ENCODE measurements around the gene THSD4. TPM values are rescaled to one million over a fixed set of nuclear protein-coding genes. Genes with fewer than 3 reads are reported as not detected.
A peak's percentile ranks its signal among the peaks of the same experiment; 100 is the strongest.

THSD4 gene
- total RNA-seq, 6 experiments from 2014 or later, result 5.2 to 21.8 (median 13.7) TPM

DNA sequence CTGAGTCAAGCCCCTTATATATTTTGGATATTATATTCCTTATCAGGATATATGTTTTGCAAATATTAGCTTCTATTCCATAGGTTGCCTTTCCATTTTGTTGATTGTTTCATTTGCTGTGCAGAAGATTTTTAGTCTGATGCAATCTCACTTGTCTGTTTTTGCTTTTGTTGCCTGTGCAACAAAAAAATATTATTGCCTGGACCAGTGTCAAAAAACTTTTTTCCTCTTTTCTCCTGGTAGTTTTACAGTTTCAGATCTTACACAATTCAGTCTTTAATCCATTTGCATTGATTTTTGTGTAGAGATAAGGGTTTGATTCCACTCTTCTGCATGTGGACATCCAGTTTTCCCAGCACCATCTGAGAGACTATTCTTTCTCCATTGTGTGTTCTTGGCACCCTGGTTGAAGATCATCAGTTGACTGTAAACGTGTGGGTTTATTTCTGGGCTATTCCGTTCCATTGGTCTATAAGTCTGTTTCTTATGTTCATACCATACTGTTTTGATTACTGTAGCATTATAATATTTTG lies 466.2 kb downstream of the THSD4 start:
- intact Hi-C loops (cut with DNase I), result no loop called here
- H3K9me3 ChIP-seq, result no peaks in the 10 kb centered on the region
- TF ChIP-seq POLR2A (IDR thresholded peaks at IDR 0.05), result no peak
- TF ChIP-seq, protein P1, sequence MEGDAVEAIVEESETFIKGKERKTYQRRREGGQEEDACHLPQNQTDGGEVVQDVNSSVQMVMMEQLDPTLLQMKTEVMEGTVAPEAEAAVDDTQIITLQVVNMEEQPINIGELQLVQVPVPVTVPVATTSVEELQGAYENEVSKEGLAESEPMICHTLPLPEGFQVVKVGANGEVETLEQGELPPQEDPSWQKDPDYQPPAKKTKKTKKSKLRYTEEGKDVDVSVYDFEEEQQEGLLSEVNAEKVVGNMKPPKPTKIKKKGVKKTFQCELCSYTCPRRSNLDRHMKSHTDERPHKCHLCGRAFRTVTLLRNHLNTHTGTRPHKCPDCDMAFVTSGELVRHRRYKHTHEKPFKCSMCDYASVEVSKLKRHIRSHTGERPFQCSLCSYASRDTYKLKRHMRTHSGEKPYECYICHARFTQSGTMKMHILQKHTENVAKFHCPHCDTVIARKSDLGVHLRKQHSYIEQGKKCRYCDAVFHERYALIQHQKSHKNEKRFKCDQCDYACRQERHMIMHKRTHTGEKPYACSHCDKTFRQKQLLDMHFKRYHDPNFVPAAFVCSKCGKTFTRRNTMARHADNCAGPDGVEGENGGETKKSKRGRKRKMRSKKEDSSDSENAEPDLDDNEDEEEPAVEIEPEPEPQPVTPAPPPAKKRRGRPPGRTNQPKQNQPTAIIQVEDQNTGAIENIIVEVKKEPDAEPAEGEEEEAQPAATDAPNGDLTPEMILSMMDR (IDR thresholded peaks at IDR 0.05), result no peak
- DNase-seq (no peak), ATAC-seq (peak in 3 of 4 donors; percentile 39 to 64 (median 50))
- no peak overlapping the region for H3K27ac ChIP-seq
- no peak overlapping the region for H3K4me3 ChIP-seq
- 26% methylated on average over 2 of the region's 2 CpGs for WGBS (ENCODE audit: insufficient coverage, low coverage, low lambda C conversion rate, missing lambda C conversion rate)
- no peaks in the 10 kb centered on the region for H3K4me1 ChIP-seq
- no peaks in the 10 kb centered on the region for H3K27me3 ChIP-seq
- H3K36me3 ChIP-seq, result no peaks in the 10 kb centered on the region

GRCh38 chr15:71585159-71585558 lies 469.9 kb downstream of the THSD4 start:
- TF ChIP-seq, protein P1 (IDR thresholded peaks at IDR 0.05), result no peak
- no peak for TF ChIP-seq POLR2A (IDR thresholded peaks at IDR 0.05)
- Histone ChIP-seq H3K4me1 (no peaks in the 10 kb centered on the region), H3K36me3 (no peaks in the 10 kb centered on the region), H3K4me3 (no peak overlapping the region), H3K9me3 (no peaks in the 10 kb centered on the region), H3K27ac (no peak overlapping the region), H3K27me3 (no peaks in the 10 kb centered on the region)
- DNase-seq, result no peak
- intact Hi-C loops (cut with DNase I), result no loop called here
- no peak for ATAC-seq
- WGBS (ENCODE audit: insufficient coverage, low coverage, low lambda C conversion rate, missing lambda C conversion rate), result 50% methylated on average over 2 of the region's 2 CpGs

GRCh38 chr15:71586463-71586862 lies 471.2 kb downstream of the THSD4 start:
- 60% methylated on average over 2 of the region's 2 CpGs for WGBS (ENCODE audit: insufficient coverage, low coverage, low lambda C conversion rate, missing lambda C conversion rate)
- no peak overlapping the region for H3K27ac ChIP-seq
- H3K4me1 ChIP-seq, result no peaks in the 10 kb centered on the region
- no peaks in the 10 kb centered on the region for H3K27me3 ChIP-seq
- H3K4me3 ChIP-seq, result no peak overlapping the region
- no peak for DNase-seq
- H3K9me3 ChIP-seq, result no peaks in the 10 kb centered on the region
- intact Hi-C loops (cut with DNase I), result no loop called here
- no peaks in the 10 kb centered on the region for H3K36me3 ChIP-seq
- TF ChIP-seq, protein P1 (IDR thresholded peaks at IDR 0.05), result no peak
- no peak for TF ChIP-seq POLR2A (IDR thresholded peaks at IDR 0.05)
- ATAC-seq, result no peak

DNA sequence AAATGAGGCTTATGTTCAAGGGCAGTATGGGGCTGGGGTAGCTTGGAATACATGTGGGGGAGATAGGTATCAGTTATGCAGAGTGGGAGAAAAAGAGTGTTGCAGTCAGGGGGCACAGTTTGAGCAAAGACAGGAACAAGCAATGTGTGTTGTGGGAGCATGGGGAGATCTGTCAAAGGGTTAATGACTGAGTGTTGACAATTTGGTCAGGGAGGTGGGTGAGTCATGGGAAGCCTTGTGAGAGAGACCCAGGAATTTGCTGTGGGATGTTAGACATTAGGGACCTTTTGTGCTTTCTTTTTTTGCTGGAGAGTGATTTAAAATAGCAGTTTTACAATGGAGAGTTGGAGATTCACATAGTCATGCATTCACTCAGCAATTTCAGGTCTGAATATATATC lies 473.5 kb downstream of the THSD4 start:
- Histone ChIP-seq H3K4me1 (no peaks in the 10 kb centered on the region), H3K27me3 (no peaks in the 10 kb centered on the region), H3K36me3 (no peaks in the 10 kb centered on the region), H3K4me3 (no peak overlapping the region), H3K9me3 (no peaks in the 10 kb centered on the region), H3K27ac (no peak overlapping the region)
- TF ChIP-seq, protein P1 (IDR thresholded peaks at IDR 0.05), result no peak
- TF ChIP-seq POLR2A (IDR thresholded peaks at IDR 0.05), result no peak
- intact Hi-C loops (cut with DNase I), result no loop called here
- ATAC-seq (no peak), DNase-seq (no peak)

DNA sequence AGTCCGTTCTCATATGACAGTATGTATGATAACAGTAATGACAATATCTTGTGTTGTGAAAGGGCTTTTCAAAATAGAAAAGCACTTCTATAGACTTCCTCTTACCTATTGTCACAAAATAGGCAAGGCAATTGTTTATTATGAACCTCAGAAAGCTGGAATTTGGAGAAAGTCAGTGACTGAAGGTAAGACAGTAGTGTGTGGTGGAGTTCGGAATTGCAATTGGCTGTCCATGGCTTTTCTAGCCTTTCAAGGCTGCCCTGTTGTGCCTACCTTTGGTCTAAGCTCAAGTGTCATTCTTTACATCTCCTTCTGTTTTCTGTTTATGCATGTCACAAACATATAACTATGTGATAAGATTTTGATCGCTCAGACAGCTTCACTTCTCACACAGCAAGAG lies 475.8 kb downstream of the THSD4 start:
- Histone ChIP-seq H3K9me3 (no peaks in the 10 kb centered on the region), H3K4me3 (no peak overlapping the region), H3K27ac (no peak overlapping the region), H3K4me1 (no peaks in the 10 kb centered on the region), H3K36me3 (no peaks in the 10 kb centered on the region), H3K27me3 (no peaks in the 10 kb centered on the region)
- no peak for TF ChIP-seq POLR2A (IDR thresholded peaks at IDR 0.05)
- TF ChIP-seq, protein P1 (IDR thresholded peaks at IDR 0.05), result no peak
- intact Hi-C loops (cut with DNase I), result no loop called here
- ATAC-seq (no peak), DNase-seq (no peak)
- WGBS (ENCODE audit: insufficient coverage, low coverage, low lambda C conversion rate, missing lambda C conversion rate), result 91% methylated on average over 3 of the region's 3 CpGs
